D721Med (cell line): ENCODE measurements around the gene OR11A1.

Source experiments
- DNase-seq: peaks from one replicate; pipeline ENCODE4 v3.0.0; 2011; ENCODE audit warnings: low spot score; ENCODE audit not compliant: insufficient read length
- FAIRE-seq: peaks from 2 replicates; lab custom pipeline; 2011; peaks lifted over from hg19 to GRCh38; lab: Jason Lieb, UNC
- TF ChIP-seq, protein P1 (sequence below): IDR thresholded peaks from 2 replicates; pipeline ENCODE4 v1.5.1; 2012; ENCODE audit warnings: mild to moderate bottlenecking, control low read depth; ENCODE audit not compliant: insufficient read depth; ENCODE audit errors: missing control alignments

Gene OR11A1

DNA sequence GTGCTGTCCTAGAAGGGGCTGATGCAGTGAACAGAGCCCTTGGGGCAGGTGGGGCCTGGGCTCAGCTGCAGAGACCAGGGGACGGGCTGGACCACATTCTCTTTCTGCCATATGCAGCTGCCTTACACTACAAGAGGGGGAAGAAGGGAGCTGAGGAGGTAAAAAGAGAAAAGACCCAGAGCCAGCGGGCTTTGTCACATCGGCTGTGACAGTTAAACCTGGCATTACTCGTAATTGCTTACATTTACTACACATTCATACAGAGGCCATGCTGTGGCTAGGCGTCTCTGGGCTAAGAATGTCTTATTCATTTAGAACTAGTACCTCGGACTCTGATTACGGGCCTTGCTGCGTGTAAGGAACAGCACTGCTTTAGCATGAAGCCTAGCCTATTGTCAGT, 43.7 kb upstream of the OR11A1 start:
- FAIRE-seq (no peak), DNase-seq (no peak)
- TF ChIP-seq, protein P1, sequence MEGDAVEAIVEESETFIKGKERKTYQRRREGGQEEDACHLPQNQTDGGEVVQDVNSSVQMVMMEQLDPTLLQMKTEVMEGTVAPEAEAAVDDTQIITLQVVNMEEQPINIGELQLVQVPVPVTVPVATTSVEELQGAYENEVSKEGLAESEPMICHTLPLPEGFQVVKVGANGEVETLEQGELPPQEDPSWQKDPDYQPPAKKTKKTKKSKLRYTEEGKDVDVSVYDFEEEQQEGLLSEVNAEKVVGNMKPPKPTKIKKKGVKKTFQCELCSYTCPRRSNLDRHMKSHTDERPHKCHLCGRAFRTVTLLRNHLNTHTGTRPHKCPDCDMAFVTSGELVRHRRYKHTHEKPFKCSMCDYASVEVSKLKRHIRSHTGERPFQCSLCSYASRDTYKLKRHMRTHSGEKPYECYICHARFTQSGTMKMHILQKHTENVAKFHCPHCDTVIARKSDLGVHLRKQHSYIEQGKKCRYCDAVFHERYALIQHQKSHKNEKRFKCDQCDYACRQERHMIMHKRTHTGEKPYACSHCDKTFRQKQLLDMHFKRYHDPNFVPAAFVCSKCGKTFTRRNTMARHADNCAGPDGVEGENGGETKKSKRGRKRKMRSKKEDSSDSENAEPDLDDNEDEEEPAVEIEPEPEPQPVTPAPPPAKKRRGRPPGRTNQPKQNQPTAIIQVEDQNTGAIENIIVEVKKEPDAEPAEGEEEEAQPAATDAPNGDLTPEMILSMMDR, result no peak

DNA sequence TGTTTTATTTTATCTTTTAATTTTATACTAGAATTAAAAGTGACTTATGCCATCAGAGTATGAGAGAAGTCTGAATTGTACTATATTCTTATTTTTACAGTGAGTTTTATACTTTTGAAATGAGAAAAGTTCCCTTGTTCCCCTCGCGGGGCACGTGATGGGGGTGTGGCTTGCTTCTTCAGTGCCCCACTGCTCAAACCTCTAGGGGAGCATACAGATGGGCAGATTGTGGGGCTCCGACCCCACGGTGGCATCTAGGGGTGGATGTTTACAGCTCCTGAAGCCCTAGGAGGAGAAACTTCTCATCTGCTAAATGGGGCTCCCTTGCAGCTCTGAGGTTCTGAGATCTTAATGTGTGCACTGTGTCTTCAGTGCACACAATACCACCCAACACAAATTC, 42.8 kb upstream of the OR11A1 start:
- TF ChIP-seq, protein P1, result no peak
- no peak for FAIRE-seq

DNA sequence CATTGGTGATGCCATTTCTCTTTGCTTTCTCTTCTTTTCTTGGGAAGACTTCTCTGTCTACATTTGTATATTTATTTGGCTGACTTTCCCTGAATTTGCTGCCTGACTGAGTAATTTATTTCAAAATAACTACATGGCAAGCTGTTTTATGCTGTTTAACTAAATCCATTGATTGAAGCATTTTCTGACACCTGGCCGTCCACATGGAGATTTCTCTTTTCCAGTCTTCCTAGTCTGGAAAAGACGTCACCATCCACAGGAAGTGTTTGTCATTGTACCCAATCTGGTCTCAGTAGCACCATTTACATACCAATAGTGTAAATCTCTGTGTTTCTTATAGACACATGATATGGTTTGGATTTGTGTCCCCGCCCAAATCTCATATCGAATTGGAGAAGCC, 40.1 kb upstream of the OR11A1 start:
- no peak for DNase-seq
- TF ChIP-seq, protein P1, result no peak
- FAIRE-seq, result no peak

More for the DNA sequence above, 42.8 kb upstream of the OR11A1 start:
- DNase-seq, result no peak

DNA sequence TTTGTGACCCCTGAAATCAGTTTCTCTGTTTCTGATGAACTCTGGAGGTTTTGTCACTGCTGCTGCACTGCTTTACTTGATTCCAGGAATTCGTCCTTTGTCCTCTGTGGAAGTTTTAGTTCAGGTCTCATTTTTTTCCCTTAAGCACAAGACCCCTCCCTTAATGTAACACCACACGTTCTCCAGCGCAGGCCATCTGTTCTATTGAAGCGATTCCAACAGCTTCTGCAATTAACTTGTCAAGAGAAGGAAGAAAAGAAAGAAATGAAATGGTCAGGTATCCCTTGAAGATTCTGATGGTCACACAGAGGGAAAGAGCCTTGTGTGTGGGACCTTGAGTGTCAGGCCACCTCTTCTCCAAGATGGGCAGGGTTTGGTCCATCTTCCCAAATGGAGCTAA, 38.7 kb upstream of the OR11A1 start:
- TF ChIP-seq, protein P1, result no peak

DNA sequence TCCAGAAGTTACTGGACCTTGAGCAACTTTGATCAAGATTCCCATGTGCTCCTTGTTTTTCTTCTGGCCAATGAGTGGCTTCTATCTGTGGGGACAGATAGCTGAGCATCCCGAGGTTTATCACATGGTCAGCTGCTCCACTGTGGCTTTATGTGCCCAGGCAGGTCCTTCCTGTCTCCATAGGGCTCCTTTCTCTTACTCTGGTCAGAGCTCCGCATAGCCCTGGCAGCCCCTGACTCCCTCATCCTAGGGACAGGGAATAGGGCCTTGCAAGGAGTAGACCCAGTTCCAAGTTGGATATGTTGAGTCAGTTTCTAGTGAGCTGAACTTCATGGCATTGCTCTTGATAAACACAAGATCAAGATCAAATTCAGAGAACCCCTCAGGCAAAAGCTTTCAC, 37.3 kb upstream of the OR11A1 start:
- FAIRE-seq, result no peak
- TF ChIP-seq, protein P1, result no peak
- DNase-seq, result no peak

More for the DNA sequence above, 38.7 kb upstream of the OR11A1 start:
- FAIRE-seq (no peak), DNase-seq (no peak)

DNA sequence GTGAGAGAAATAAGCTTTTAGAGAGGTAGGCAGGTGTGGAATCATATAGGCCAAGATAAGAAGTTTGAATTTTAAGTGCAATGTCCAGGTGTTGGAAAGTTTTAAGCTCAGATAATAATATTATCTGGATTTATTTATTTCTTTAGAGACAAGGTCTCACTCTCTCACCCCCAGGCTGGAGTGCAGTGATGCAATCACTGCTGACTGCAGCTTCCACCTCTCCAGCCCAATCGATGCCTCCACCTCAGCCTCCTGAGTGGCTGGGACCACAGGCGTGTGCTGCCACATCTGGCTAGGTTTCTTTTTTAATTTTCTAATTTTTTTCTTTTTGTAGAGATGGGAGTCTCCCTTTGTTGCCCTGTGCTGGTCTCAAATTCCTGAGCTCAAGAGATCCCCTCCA, 36.4 kb upstream of the OR11A1 start:
- DNase-seq, result no peak
- TF ChIP-seq, protein P1, result no peak
- FAIRE-seq, result no peak

DNA sequence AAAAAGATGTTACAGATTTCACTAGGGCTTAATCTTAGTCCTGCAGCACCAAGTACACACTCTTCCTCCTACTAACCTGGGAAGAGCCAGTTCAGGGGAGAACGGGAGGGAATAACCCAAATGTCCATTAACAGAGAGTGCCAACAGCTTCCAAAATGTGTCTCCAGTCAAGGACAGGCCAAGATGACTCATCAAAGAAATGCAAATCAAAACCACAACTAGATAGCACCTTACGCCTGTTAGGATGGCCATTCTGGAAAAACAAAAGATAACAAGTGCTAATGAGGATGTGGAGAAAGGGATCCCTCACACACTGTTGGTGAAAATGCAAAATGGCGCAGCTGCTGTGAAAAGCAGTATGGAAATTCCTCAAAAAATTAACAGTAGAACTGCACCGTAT, 34.7 kb upstream of the OR11A1 start:
- no peak for DNase-seq

More for the DNA sequence above, 34.7 kb upstream of the OR11A1 start:
- TF ChIP-seq, protein P1, result no peak
- FAIRE-seq, result no peak
